ENCODE measurements around the gene CAMK2D. TPM values are rescaled to one million over a fixed set of nuclear protein-coding genes. Genes with fewer than 3 reads are reported as not detected.

The CAMK2D gene
- total RNA-seq, 1 experiment from 2014 or later = 35.8 TPM

- ChIA-PET CTCF (no interaction called here), POLR2A (ENCODE audit: low non-redundant PET) (no interaction called here)
- H3K27me3 ChIP-seq (replicated peaks; ENCODE audit: insufficient read depth, low read depth, low read length, poor library complexity) = no peaks in the 10 kb centered on the region
- no peaks in the 10 kb centered on the region for H3K36me3 ChIP-seq (ENCODE audit: insufficient read depth, low read length, poor library complexity, severe bottlenecking)
- peaks cover 16% of the 10 kb centered on the region for H3K4me1 ChIP-seq (ENCODE audit: insufficient read depth, low read length, poor library complexity, severe bottlenecking)
- H3K9me3 ChIP-seq (ENCODE audit: low read depth, low read length, poor library complexity, severe bottlenecking) = no peaks in the 10 kb centered on the region
- H3K4me3 ChIP-seq (ENCODE audit: low read depth, low read length, poor library complexity, severe bottlenecking) = no peak overlapping the region
- intact Hi-C loops (cut with micrococcal nuclease; ENCODE audit: unreplicated experiment) = no loop called here
- no TSS peak for BruUV-seq (replicated peaks)
- DNase-seq (ENCODE audit: low spot score) = peak; percentile 14
- H3K27ac ChIP-seq (ENCODE audit: low read depth, low read length, poor library complexity, severe bottlenecking) = no peak overlapping the region
- no peak for TF ChIP-seq CTCF (conservative IDR thresholded peaks at IDR 0.05; ENCODE audit: low read depth, low read length)
Observed at GRCh38 chr4:113444386-113444785, 317.2 kb downstream of the CAMK2D start.

GRCh38 chr4:113442826-113443225, 318.7 kb downstream of the CAMK2D start:
- no peaks in the 10 kb centered on the region for H3K36me3 ChIP-seq (ENCODE audit: insufficient read depth, low read length, poor library complexity, severe bottlenecking)
- H3K27me3 ChIP-seq (replicated peaks; ENCODE audit: insufficient read depth, low read depth, low read length, poor library complexity) = no peaks in the 10 kb centered on the region
- no peaks in the 10 kb centered on the region for H3K9me3 ChIP-seq (ENCODE audit: low read depth, low read length, poor library complexity, severe bottlenecking)
- no peak overlapping the region for H3K4me3 ChIP-seq (ENCODE audit: low read depth, low read length, poor library complexity, severe bottlenecking)
- ChIA-PET POLR2A (ENCODE audit: low non-redundant PET) (no interaction called here), CTCF (no interaction called here)
- DNase-seq (ENCODE audit: low spot score) = no peak
- TF ChIP-seq CTCF (conservative IDR thresholded peaks at IDR 0.05; ENCODE audit: low read depth, low read length) = no peak
- TF ChIP-seq EZH2 (IDR thresholded peaks at IDR 0.05; ENCODE audit: borderline replicate concordance, low read depth, low read length, poor library complexity, severe bottlenecking) = no peak
- no peak overlapping the region for H3K27ac ChIP-seq (ENCODE audit: low read depth, low read length, poor library complexity, severe bottlenecking)
- intact Hi-C loops (cut with micrococcal nuclease; ENCODE audit: unreplicated experiment) = no loop called here
- peaks cover 16% of the 10 kb centered on the region for H3K4me1 ChIP-seq (ENCODE audit: insufficient read depth, low read length, poor library complexity, severe bottlenecking)
- no TSS peak for BruUV-seq (replicated peaks)

GRCh38 chr4:113440371-113440770, 321.2 kb downstream of the CAMK2D start:
- intact Hi-C loops (cut with micrococcal nuclease; ENCODE audit: unreplicated experiment) = no loop called here
- TF ChIP-seq EZH2 (IDR thresholded peaks at IDR 0.05; ENCODE audit: borderline replicate concordance, low read depth, low read length, poor library complexity, severe bottlenecking) (no peak), CTCF (conservative IDR thresholded peaks at IDR 0.05; ENCODE audit: low read depth, low read length) (no peak)
- ChIA-PET POLR2A (ENCODE audit: low non-redundant PET) (no interaction called here), CTCF (no interaction called here)
- H3K27ac ChIP-seq (ENCODE audit: low read depth, low read length, poor library complexity, severe bottlenecking) = no peak overlapping the region
- H3K27me3 ChIP-seq (replicated peaks; ENCODE audit: insufficient read depth, low read depth, low read length, poor library complexity) = no peaks in the 10 kb centered on the region
- peaks cover 36% of the 10 kb centered on the region for H3K4me1 ChIP-seq (ENCODE audit: insufficient read depth, low read length, poor library complexity, severe bottlenecking)
- H3K36me3 ChIP-seq (ENCODE audit: insufficient read depth, low read length, poor library complexity, severe bottlenecking) = no peaks in the 10 kb centered on the region
- BruUV-seq (replicated peaks) = no TSS peak
- no peaks in the 10 kb centered on the region for H3K9me3 ChIP-seq (ENCODE audit: low read depth, low read length, poor library complexity, severe bottlenecking)
- no peak for DNase-seq (ENCODE audit: low spot score)
- no peak overlapping the region for H3K4me3 ChIP-seq (ENCODE audit: low read depth, low read length, poor library complexity, severe bottlenecking)
